ENCODE data around the gene F11. TPM values are rescaled to one million over a fixed set of nuclear protein-coding genes. Genes with fewer than 3 reads are reported as not detected.

Gene F11
- total and polyA plus RNA-seq, 9 of the 15 experiments (the other 6 are each of a cell fraction or from before 2014, with no cell fraction given) = not detected

DNA sequence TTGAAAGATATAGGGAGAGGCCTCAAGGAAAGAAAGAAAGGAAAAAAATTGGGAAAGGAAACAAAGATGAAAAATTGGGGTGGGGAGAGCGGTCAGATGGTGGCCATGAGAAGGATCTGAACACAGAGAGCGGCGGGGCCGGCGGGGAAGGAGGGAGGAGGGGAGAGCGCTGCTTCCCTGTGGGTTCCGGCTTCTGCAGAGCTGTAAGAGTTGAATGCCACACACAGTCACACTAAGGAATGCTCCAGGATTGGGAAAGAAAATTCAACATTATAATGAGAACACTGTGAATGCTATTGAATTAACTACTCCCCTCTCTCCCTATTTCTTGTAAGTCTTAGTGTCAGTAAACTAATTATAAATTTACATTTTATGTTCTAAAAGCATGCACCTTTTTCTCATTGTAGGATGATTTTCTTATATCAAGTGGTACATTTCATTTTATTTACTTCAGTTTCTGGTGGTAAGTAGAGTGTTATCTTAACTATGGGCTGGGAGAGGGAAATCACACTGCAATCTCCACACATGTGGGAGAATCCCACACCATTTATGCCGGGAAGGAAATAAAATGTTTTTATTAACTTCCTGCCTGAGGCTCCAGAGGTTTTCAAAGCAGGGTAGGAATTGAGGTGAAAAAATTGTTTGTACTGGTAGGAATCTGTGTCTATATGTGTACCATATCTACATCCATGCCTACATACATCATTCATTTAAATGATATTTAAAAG lies 904 bp downstream of the F11 start:
- no peak overlapping the region for H2AFZ ChIP-seq (ENCODE audit: low read depth, low read length)
- POLR2A ChIA-PET = no interaction called here
- H3K9ac ChIP-seq (ENCODE audit: insufficient read depth in 1 of 2, low read depth in 2 of 2, low read length in 2 of 2) = no peak overlapping the region
- H3K79me2 ChIP-seq (ENCODE audit: control insufficient read depth, insufficient read depth, low read length) = no peaks in the 10 kb centered on the region
- no peaks in the 10 kb centered on the region for H4K20me1 ChIP-seq (replicated peaks; ENCODE audit: control insufficient read depth, insufficient read depth, low read length)
- DNase-seq (ENCODE audit: extremely low read depth in 1 of 4, low spot score in 3 of 4) (no peak), ATAC-seq (no peak), FAIRE-seq (no peak)
- no peak overlapping the region for H3K4me2 ChIP-seq (ENCODE audit: insufficient read depth, low read length)
- H3K9me1 ChIP-seq (ENCODE audit: control insufficient read depth, insufficient read depth, low read length) = no peaks in the 10 kb centered on the region
- no peak overlapping the region for H3K4me3 ChIP-seq
- no TSS peak for BruUV-seq (replicated peaks)
- WGBS (ENCODE audit: insufficient coverage, low coverage, missing lambda C conversion rate) = 2% methylated on average over 8 of the region's 8 CpGs
- in situ Hi-C loops (cut with MboI) (no loop called here), intact Hi-C loops (cut with micrococcal nuclease) (no loop called here)
- H3K27me3 ChIP-seq (ENCODE audit: control insufficient read depth in 2 of 2, insufficient read depth in 2 of 2, low read length in 2 of 2) = peaks cover 17 to 21% of the 10 kb centered on the region in 2 experiments; a peak in 4 of 5 replicates
- CTCF ChIA-PET (ENCODE audit: low intra/inter-chr PET ratio) = no interaction called here
- TF ChIP-seq YY1 (IDR thresholded peaks at IDR 0.05; ENCODE audit: borderline replicate concordance in 1 of 3, control insufficient read depth in 1 of 3, extremely low read depth in 1 of 3, insufficient read depth in 3 of 3, insufficient read length in 1 of 3, insufficient replicate concordance in 2 of 3, low read depth in 1 of 3, low read length in 2 of 3) (no peak), XRCC4 (IDR thresholded peaks at IDR 0.05; ENCODE audit: extremely low read depth, insufficient read depth, insufficient read length) (no peak), ZNF707 (CRISPR knock-in tag; conservative IDR thresholded peaks at IDR 0.05) (no peak), SOX6 (IDR thresholded peaks at IDR 0.05) (no peak), ARNT (IDR thresholded peaks at IDR 0.05) (no peak), FOSL1 (tag; conservative IDR thresholded peaks at IDR 0.05) (no peak), MECOM (CRISPR knock-in tag; IDR thresholded peaks at IDR 0.05) (no peak), BRF1 (IDR thresholded peaks at IDR 0.05; ENCODE audit: borderline replicate concordance, extremely low read depth, insufficient read length) (no peak)
- TF ChIP-seq, protein P1, sequence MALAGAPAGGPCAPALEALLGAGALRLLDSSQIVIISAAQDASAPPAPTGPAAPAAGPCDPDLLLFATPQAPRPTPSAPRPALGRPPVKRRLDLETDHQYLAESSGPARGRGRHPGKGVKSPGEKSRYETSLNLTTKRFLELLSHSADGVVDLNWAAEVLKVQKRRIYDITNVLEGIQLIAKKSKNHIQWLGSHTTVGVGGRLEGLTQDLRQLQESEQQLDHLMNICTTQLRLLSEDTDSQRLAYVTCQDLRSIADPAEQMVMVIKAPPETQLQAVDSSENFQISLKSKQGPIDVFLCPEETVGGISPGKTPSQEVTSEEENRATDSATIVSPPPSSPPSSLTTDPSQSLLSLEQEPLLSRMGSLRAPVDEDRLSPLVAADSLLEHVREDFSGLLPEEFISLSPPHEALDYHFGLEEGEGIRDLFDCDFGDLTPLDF (CRISPR knock-in tag; IDR thresholded peaks at IDR 0.05) = no peak
- H3K9me3 ChIP-seq (replicated peaks; ENCODE audit: control insufficient read depth, insufficient read depth, low read depth, low read length) = no peaks in the 10 kb centered on the region
- H3K4me1 ChIP-seq (replicated peaks in 1 of 2; ENCODE audit: control insufficient read depth in 2 of 2, insufficient read depth in 2 of 2, low read length in 2 of 2) = no peaks in the 10 kb centered on the region
- no peaks in the 10 kb centered on the region for H3K36me3 ChIP-seq (ENCODE audit: control insufficient read depth, insufficient read depth, low read length)
- no peak overlapping the region for H3K27ac ChIP-seq (ENCODE audit: extremely low read depth, low read depth, low read length)
